Ishikawa (cell line): ENCODE data around the gene NBEAL1.

Source experiments
- CREB1 ChIP-seq: IDR thresholded peaks from 2 replicates; pipeline ENCODE4 v1.6.1; 2012; ENCODE audit warnings: low read depth
- EP300 ChIP-seq: IDR thresholded peaks from 2 replicates; pipeline ENCODE4 v1.6.1; 2012; ENCODE audit warnings: borderline replicate concordance
- FOXM1 ChIP-seq: IDR thresholded peaks from 2 replicates; pipeline ENCODE4 v1.6.1; 2012; ENCODE audit warnings: low read depth, borderline replicate concordance
- NFIC ChIP-seq: IDR thresholded peaks from 2 replicates; pipeline ENCODE4 v1.6.1; 2012
- TAF1 ChIP-seq: IDR thresholded peaks from 2 replicates; pipeline ENCODE4 v1.6.1; 2012; ENCODE audit warnings: low read depth, mild to moderate bottlenecking
- TEAD4 ChIP-seq: IDR thresholded peaks from 2 replicates; pipeline ENCODE4 v1.6.1; 2012
- YY1 ChIP-seq: IDR thresholded peaks from 2 replicates; pipeline ENCODE4 v1.6.1; 2012; ENCODE audit warnings: low read depth
- TF ChIP-seq, protein P1 (sequence below): IDR thresholded peaks from 2 replicates; pipeline ENCODE4 v1.6.1; 2012

DNA sequence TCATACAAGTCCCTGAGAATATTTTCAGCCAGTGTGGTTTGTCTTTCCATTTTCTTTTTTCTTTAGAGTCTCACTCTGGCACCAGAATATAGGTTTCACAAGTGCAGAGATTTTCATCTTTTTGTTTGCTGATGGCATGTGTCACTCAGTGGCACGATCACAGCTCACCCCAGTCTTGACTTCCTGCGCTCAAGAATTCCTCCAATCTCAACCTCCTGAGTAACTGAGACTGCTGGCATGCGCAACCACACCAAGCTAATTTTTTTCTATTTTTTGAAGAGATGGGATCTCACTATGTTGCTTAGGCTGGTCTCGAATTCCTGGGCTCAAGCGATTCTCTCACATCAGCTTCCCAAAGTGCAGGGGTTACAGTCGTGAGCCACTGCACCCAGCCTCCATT lies 23.9 kb downstream of the NBEAL1 start:
- no peak for TF ChIP-seq CREB1
- no peak for TF ChIP-seq EP300
- TF ChIP-seq TAF1, result no peak
- TF ChIP-seq, protein P1, sequence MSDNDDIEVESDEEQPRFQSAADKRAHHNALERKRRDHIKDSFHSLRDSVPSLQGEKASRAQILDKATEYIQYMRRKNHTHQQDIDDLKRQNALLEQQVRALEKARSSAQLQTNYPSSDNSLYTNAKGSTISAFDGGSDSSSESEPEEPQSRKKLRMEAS, result no peak
- TF ChIP-seq NFIC, result no peak
- TF ChIP-seq TEAD4, result no peak
- TF ChIP-seq FOXM1, result no peak
- no peak for TF ChIP-seq YY1
